Upper lobe of right lung (tissue), 1 donor: ENCODE measurements around the gene GRM1. TPM values are rescaled to one million over a fixed set of nuclear protein-coding genes. Genes with fewer than 3 reads are reported as not detected.

Experiments
- ATAC-seq: fragments of 200-7000 bp; cut with Tn5 transposase; one replicate; pipeline ENCODE4 v1.9.1; 2020; ENCODE audit warnings: mild to moderate bottlenecking, moderate library complexity
- DNase-seq: peaks from one replicate; pipeline ENCODE4 v3.0.0-alpha.2; 2020
- H3K27ac ChIP-seq: fragments of 200-600 bp; one replicate; pipeline ENCODE4 v1.8.0; 2022
- H3K27me3 ChIP-seq: fragments of 200-600 bp; one replicate; pipeline ENCODE4 v1.8.0; 2022; ENCODE audit warnings: mild to moderate bottlenecking
- H3K36me3 ChIP-seq: fragments of 200-600 bp; one replicate; pipeline ENCODE4 v1.8.0; 2022
- H3K4me1 ChIP-seq: fragments of 200-600 bp; one replicate; pipeline ENCODE4 v1.8.0; 2022
- H3K4me3 ChIP-seq: fragments of 200-600 bp; one replicate; pipeline ENCODE4 v1.8.0; 2022; ENCODE audit warnings: mild to moderate bottlenecking
- H3K9me3 ChIP-seq: fragments of 200-600 bp; one replicate; pipeline ENCODE4 v1.8.0; 2022
- intact Hi-C: fragments of 100-400 bp; cut with DNase I; formaldehyde crosslinking; loops from one replicate; pipeline ENCODE4 v1.11.0; 2022
- total RNA-seq: library from RNA; stranded (reverse); fragmentation: NEBNext Ultra II Directional; extraction: Animal tissue kit (Norgen Biotek cat#: 25700); gene quantifications from one replicate; pipeline ENCODE4 v1.2.1, GENCODE V29; 2021
- TF ChIP-seq, protein P1 (sequence below): fragments of 200-600 bp; IDR thresholded peaks from one replicate; pipeline ENCODE4 v1.8.0; 2022; ENCODE audit warnings: antibody characterized with exemption
- donor health status: DM: no; HTN: yes; CAD: no; lungs with severe emphysema.

The GRM1 gene
- total RNA-seq, 1 donor from 2014 or later: 0.09 TPM

DNA sequence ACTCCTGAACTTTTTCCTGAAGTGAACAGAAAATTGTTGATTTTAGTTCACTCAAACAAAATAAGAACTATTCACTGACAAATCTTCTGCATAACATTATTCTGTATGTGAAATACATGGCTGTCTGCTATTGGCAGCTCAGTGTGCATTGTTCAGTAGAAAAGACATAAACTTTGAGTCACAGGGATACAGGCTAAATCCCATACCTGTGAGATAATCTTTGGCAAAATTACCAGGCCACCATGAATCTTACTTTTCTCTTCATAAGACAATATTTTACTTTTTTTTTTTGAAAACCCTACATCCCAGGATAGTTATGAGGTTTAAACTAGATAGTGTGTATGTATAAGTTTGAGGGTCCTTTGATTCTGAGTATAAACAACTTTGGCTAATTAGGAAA, 224.8 kb downstream of the GRM1 start:
- intact Hi-C loops: no loop called here
- TF ChIP-seq, protein P1, sequence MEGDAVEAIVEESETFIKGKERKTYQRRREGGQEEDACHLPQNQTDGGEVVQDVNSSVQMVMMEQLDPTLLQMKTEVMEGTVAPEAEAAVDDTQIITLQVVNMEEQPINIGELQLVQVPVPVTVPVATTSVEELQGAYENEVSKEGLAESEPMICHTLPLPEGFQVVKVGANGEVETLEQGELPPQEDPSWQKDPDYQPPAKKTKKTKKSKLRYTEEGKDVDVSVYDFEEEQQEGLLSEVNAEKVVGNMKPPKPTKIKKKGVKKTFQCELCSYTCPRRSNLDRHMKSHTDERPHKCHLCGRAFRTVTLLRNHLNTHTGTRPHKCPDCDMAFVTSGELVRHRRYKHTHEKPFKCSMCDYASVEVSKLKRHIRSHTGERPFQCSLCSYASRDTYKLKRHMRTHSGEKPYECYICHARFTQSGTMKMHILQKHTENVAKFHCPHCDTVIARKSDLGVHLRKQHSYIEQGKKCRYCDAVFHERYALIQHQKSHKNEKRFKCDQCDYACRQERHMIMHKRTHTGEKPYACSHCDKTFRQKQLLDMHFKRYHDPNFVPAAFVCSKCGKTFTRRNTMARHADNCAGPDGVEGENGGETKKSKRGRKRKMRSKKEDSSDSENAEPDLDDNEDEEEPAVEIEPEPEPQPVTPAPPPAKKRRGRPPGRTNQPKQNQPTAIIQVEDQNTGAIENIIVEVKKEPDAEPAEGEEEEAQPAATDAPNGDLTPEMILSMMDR: no peak
- no peak for DNase-seq
- no peak overlapping the region for H3K4me3 ChIP-seq
- H3K27me3 ChIP-seq: no peaks in the 10 kb centered on the region
- no peaks in the 10 kb centered on the region for H3K4me1 ChIP-seq
- H3K27ac ChIP-seq: no peak overlapping the region
- H3K36me3 ChIP-seq: no peaks in the 10 kb centered on the region
- no peaks in the 10 kb centered on the region for H3K9me3 ChIP-seq
- no peak for ATAC-seq

DNA sequence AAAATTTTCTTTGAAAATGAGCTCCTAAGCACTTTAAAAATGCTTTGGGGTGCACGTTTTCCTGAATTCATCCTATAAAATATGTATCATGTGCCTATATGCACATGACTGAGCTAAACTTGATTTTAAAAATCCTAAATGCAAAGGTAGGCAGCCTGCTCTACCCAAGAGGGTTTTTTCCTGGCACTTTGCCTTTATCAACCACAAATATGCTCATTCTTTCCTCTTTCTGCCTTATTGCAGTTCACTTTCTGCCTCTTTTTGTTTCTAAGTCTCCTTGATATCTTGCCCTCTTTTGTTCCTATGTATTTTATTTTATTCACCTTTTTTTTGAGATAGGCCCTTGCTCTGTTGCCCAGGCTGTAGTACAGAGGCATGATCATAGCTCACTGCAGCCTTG, 229.3 kb downstream of the GRM1 start:
- Histone ChIP-seq H3K4me3 (no peak overlapping the region), H3K4me1 (no peaks in the 10 kb centered on the region), H3K36me3 (no peaks in the 10 kb centered on the region), H3K27ac (no peak overlapping the region), H3K9me3 (no peaks in the 10 kb centered on the region), H3K27me3 (no peaks in the 10 kb centered on the region)
- TF ChIP-seq, protein P1: no peak
- DNase-seq: no peak
- intact Hi-C loops: no loop called here
- no peak for ATAC-seq

DNA sequence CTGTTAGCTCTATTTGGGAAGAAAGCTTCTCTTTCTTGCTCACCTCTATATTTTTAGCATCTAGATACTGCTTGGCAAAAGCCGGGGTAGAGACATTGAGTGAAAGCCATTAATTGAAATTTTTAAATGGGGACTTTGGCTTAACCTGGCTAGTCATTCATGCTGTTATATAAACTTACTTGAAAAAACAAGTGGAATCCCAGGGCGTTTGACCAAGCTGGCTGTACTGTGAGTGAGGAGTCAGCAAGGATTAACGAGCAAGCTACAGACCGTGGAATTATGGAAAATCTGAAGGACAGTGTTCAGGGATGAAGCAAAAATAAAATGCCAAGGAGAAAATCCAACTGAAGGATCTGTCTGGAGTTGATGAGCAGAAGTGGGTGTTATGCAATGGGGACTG, 232.0 kb downstream of the GRM1 start:
- H3K4me1 ChIP-seq: no peaks in the 10 kb centered on the region
- no peak overlapping the region for H3K4me3 ChIP-seq
- no peaks in the 10 kb centered on the region for H3K27me3 ChIP-seq
- TF ChIP-seq, protein P1: no peak
- no peak overlapping the region for H3K27ac ChIP-seq
- H3K9me3 ChIP-seq: no peaks in the 10 kb centered on the region
- H3K36me3 ChIP-seq: no peaks in the 10 kb centered on the region
- no peak for DNase-seq
- intact Hi-C loops: no loop called here
- no peak for ATAC-seq

DNA sequence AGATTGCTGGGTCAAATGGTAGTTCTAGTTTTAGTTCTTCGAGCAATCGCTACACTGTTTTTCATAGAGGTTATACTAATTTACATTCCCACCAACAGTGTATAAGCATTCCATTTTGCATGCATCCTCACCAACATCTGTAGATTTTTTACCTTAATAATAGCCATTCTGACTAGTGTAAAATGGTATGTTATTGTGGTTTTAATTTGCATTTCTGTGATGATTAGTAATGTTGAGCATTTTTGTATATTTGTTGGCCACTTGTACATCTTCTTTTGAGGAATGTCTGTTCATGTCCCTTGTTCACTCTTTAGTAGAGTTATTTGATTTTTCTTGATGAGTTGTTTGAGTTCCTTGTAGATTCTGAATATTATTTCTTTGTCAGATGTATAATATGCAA, 236.2 kb downstream of the GRM1 start:
- Histone ChIP-seq H3K4me1 (no peaks in the 10 kb centered on the region), H3K27ac (no peak overlapping the region), H3K9me3 (no peaks in the 10 kb centered on the region), H3K36me3 (no peaks in the 10 kb centered on the region), H3K27me3 (no peaks in the 10 kb centered on the region), H3K4me3 (no peak overlapping the region)
- TF ChIP-seq, protein P1: no peak
- intact Hi-C loops: no loop called here
- DNase-seq: no peak
- ATAC-seq: no peak

DNA sequence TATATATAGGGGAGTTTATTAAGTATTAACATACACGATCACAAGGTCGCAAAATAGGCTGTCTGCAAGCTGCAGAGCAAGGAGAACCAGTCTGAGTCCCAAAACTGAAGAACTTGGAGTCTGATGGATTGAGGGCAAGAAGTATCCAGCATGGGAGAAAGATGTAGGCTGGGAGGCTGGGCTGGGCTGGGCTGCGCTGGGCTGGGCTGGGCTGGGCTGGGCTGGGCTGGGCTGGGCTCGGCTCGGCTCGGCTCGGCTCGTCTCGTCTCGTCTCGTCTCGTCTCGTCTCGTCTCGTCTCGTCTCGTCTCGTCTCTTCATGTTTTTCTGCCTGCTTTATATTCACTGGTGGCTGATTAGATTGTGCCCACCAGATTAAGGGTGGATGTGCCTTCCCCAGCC, 238.6 kb downstream of the GRM1 start:
- no peak for DNase-seq
- H3K4me3 ChIP-seq: no peak overlapping the region
- H3K36me3 ChIP-seq: no peaks in the 10 kb centered on the region
- no peaks in the 10 kb centered on the region for H3K9me3 ChIP-seq
- no peak overlapping the region for H3K27ac ChIP-seq
- H3K27me3 ChIP-seq: no peaks in the 10 kb centered on the region
- ATAC-seq: no peak
- TF ChIP-seq, protein P1: no peak
- H3K4me1 ChIP-seq: no peaks in the 10 kb centered on the region
- intact Hi-C loops: no loop called here

DNA sequence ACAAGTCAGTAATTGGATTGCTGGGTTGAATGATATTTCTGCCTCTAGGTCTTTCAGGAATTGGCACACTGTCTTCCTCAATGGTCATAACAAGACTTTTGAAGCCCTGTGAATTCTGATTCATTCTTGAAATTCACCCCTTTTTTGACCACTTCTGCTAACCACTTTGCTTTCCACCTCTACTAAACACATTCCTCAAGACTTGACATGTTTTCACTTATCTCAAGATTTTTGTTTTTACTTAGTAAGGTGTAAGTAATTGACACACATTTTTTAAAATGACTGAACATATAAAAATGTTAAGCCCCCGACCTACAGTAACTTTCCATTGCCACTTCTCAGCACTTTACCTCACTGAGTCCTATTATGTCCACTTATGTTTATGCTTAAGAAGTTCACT, 239.1 kb downstream of the GRM1 start:
- ATAC-seq: no peak
- intact Hi-C loops: no loop called here
- H3K9me3 ChIP-seq: no peaks in the 10 kb centered on the region
- H3K36me3 ChIP-seq: no peaks in the 10 kb centered on the region
- no peaks in the 10 kb centered on the region for H3K27me3 ChIP-seq
- no peaks in the 10 kb centered on the region for H3K4me1 ChIP-seq
- no peak overlapping the region for H3K4me3 ChIP-seq
- TF ChIP-seq, protein P1: no peak
- DNase-seq: no peak
- H3K27ac ChIP-seq: no peak overlapping the region
